Coronary artery (tissue), 2 donors: Measurements from ENCODE around the gene FARP2.

ENCODE experiments used
- DNase-seq: peaks from one replicate; pipeline ENCODE4 v3.0.0-alpha.2; 2017; ENCODE audit warnings: low spot score
- H3K27ac ChIP-seq, 2 donors: fragments of 200-600 bp; sonication (generic); one replicate each; pipeline ENCODE4 v1.5.1; 2016 to 2019
- H3K4me3 ChIP-seq: fragments of 200-600 bp; sonication (generic); 2 replicates; pipeline ENCODE4 v1.5.1; 2016; ENCODE audit warnings: mild to moderate bottlenecking, moderate library complexity
- TF ChIP-seq, protein P1 (sequence below): fragments of 200-600 bp; sonication (generic); IDR thresholded peaks from one replicate; pipeline ENCODE4 v1.5.1; 2019; ENCODE audit warnings: antibody characterized with exemption

Gene FARP2

DNA sequence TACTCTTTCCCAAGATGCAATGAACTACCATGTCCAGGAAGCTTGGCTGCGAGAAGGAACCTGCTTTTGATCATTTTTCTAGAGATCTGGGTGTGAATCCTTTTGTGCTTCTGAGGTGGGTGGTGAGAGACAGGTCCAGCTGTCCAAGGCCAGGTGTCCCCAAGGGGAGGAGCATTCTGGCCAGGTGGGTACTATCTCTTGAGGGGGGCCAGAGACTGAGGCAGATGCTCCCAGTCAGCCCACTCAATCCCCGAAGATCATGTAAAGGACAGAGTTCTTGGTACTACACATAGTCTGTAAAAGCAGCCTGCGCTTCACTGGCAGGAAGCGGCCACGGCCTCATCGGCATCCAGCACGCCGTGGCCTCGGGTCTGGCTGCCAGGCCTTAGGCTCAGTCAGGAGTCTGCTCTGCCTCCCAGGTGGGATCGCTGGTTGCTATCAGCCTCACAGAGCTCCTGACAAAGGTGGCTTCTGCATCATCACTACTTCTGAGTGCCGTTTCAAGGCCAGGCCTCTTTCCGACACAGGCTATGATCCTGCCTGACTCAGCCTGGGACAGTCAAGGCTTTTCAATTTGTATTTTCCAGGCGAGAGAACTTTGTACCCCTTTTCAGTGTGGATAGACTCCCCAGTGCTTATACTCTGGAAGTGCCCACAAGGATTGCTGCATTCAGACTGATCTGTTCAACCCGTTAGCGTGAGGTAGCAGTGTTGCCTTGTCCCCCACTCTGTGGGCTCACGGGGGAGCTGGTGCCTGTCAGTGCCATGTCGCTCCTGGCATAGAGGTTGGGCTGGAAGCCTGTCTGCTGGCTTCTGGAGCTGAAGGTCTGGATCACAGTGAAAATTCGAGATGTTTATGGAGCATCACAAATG, 123.2 kb downstream of the FARP2 start:
- TF ChIP-seq, protein P1, sequence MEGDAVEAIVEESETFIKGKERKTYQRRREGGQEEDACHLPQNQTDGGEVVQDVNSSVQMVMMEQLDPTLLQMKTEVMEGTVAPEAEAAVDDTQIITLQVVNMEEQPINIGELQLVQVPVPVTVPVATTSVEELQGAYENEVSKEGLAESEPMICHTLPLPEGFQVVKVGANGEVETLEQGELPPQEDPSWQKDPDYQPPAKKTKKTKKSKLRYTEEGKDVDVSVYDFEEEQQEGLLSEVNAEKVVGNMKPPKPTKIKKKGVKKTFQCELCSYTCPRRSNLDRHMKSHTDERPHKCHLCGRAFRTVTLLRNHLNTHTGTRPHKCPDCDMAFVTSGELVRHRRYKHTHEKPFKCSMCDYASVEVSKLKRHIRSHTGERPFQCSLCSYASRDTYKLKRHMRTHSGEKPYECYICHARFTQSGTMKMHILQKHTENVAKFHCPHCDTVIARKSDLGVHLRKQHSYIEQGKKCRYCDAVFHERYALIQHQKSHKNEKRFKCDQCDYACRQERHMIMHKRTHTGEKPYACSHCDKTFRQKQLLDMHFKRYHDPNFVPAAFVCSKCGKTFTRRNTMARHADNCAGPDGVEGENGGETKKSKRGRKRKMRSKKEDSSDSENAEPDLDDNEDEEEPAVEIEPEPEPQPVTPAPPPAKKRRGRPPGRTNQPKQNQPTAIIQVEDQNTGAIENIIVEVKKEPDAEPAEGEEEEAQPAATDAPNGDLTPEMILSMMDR, result no peak
- Histone ChIP-seq H3K4me3 (no peak overlapping the region), H3K27ac (no peak overlapping the region)
- no peak for DNase-seq

DNA sequence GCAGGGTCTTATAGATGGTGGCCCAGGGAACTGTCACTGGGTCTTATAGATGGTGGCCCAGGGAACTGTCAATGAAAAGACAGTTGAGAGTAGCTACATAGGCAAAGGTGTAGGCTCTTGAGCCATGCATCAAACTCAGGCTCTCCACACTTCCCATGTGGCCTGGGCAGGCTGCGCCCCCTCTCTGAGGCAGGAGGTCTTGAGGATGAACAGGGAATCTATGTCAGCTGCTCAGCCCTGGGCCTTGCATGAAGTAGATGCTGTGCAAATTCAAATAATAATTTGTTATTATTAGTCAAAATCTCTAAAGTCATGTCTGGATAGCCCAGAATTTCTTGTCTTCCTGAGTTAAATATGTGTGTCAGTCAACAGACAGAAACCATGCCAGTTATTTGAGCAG, 125.6 kb downstream of the FARP2 start:
- DNase-seq, result no peak
- Histone ChIP-seq H3K4me3 (no peak overlapping the region), H3K27ac (no peak overlapping the region)
- TF ChIP-seq, protein P1, result no peak

DNA sequence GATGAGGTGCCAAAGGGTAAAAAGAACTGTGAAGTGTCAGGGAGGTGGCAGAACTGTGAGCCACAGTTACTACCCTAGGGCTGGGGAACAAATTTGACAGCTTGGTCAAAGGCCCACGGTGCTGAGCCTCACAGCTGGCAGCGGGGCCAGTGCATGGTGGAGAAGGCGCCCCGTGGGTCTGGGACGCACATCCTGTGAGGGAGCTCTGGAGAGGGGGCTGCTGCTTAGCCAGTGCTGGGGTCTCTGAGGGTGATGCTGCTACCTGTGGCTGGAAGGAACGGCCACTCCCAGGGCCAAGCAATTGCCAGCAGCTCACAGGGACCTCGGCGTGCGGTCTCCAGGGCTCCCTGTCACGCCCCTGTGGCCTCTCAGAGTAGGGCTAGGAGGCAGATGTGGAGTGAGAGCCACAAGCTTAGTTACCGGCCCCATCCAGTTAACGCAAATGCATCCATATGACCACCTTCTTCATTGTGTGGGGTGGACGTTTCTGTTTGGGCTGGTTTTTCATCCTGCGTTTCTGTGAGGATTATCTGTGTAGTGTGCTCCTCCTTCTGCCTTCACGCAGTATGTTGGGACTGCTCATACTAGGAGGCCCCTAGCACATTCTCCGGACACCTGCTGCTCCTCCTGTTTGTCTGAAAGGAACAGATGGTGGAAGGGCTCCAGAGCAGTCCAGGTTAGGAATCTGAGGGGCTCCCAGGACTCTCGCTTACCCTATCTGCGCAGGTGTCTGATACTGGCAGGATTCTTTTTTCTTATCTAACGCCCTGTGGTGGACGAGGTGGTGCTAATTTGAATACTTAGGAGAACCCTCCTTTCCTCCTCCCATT, 126.3 kb downstream of the FARP2 start:
- Histone ChIP-seq H3K4me3 (no peak overlapping the region), H3K27ac (no peak overlapping the region)
- TF ChIP-seq, protein P1, result no peak
- DNase-seq, result no peak

DNA sequence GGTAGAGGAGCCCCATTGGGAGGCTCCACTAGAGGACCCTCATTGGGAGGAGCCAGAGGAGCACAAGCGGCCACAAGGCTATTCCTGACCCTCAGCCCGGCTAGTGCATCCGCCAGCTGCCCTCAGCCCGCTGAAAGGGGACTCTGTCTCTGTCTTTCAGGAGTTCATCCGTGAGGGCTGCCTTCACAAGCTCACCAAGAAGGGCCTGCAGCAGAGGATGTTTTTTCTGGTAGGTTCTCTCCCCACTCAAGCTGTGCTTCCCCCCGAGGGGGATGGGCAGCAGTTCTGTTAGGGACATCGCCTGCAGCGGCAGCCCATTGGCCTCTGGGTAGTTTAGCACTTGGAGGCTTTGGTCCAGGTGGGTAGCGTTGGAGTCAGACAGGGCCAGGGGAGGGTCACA, 127.2 kb downstream of the FARP2 start:
- no peak overlapping the region for H3K4me3 ChIP-seq
- no peak for DNase-seq
- TF ChIP-seq, protein P1, result no peak
- H3K27ac ChIP-seq, result no peak overlapping the region

DNA sequence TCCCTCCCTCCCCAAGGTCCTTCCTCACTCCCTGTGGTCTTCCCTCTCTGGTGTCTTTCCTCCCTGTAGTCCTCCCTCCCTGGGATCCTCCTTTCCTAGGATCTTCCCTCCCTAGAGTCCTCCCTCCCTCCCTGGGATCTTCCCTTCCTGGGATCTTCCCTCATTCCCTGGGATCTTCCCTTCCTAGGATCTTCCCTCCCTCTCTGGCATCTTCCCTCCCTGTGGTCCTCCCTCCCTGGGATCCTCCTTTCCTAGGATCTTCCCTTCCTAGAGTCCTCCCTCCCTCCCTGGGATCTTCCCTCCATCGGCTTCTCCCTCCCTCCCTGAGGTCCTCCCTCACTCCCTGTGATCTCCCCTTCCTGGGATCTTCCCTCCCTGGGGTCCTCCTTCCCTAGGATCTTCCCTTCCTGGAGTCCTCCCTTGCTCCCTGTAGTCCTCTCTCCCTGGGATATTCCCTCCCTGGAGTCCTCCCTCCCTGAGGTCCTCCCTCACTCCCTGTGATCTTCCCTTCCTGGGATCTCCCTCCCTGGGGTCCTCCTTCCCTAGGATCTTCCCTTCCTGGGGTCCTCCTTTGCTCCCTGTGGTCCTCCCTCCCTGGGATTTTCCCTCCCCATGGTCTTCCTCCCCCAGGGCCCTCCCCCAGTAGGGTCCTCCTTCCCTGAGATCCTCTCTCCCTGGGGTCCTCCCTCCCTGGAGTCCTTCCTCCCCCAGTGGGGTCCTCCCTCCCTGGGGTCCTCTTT, 129.3 kb downstream of the FARP2 start:
- H3K4me3 ChIP-seq, result no peak overlapping the region
- no peak overlapping the region for H3K27ac ChIP-seq
- TF ChIP-seq, protein P1, result no peak
- no peak for DNase-seq

DNA sequence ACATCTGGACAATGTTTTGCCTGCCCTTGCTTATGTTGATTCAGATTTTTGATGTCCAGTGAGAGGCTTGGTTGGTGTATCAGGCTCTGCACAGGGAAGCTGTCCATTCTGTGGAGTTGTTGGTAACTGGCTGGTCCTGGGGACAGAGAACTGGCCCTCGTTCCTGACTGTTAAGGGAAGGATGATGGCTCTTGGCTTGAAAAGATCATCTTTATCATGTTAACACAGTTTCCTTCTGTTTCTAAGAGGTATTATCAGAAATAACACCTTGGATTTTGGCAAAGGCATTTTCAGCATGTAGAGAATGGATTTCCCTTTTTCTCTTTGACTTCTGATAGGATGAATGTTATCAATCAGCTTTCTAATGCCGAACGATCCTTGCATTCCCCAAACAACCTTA, 133.0 kb downstream of the FARP2 start:
- TF ChIP-seq, protein P1, result no peak
- H3K27ac ChIP-seq, result no peak overlapping the region

More for the DNA sequence above, 133.0 kb downstream of the FARP2 start:
- H3K4me3 ChIP-seq, result no peak overlapping the region
- DNase-seq, result no peak
